GM21717 (cell line): ENCODE results near the gene AVPI1.
A peak's percentile ranks its signal among the peaks of the same experiment; 100 is the strongest.
"Not testable (repeated sequence)": the region's sequence is repeated elsewhere in the genome, so short reads cannot be mapped to it uniquely, and the experiment has no call there.

Source experiments
- ATAC-seq: cut with Tn5 transposase; IDR thresholded peaks from one replicate; pipeline ENCODE4 v1.9.1; 2021; ENCODE audit warnings: mild to moderate bottlenecking, moderate library complexity; ENCODE audit not compliant: unreplicated experiment

AVPI1 gene

GRCh38 chr10:97684368-97684713 is 2.7 kb downstream of the AVPI1 start:
- ATAC-seq = not testable (repeated sequence)

GRCh38 chr10:97683556-97684367 is 3.3 kb downstream of the AVPI1 start:
- no peak for ATAC-seq

GRCh38 chr10:97682042-97682441 is 5.0 kb downstream of the AVPI1 start:
- ATAC-seq = no peak

- no peak for ATAC-seq
Measured at GRCh38 chr10:97679594-97679993, 7.4 kb downstream of the AVPI1 start.

- ATAC-seq = peak; percentile 73
Measured at GRCh38 chr10:97676770-97677581, 10.1 kb downstream of the AVPI1 start.

GRCh38 chr10:97675222-97675621 is 11.8 kb downstream of the AVPI1 start:
- no peak for ATAC-seq

- ATAC-seq = no peak
Measured at GRCh38 chr10:97673736-97674525, 13.1 kb downstream of the AVPI1 start.

- ATAC-seq = no peak
Measured at GRCh38 chr10:97669571-97669970, 17.5 kb downstream of the AVPI1 start.

GRCh38 chr10:97667463-97667862 is 19.6 kb downstream of the AVPI1 start:
- no peak for ATAC-seq

GRCh38 chr10:97666992-97667391 is 20.0 kb downstream of the AVPI1 start:
- ATAC-seq = no peak

GRCh38 chr10:97664282-97664850 is 22.7 kb downstream of the AVPI1 start:
- ATAC-seq = no peak

- ATAC-seq = no peak
Measured at GRCh38 chr10:97659589-97659988, 27.5 kb downstream of the AVPI1 start.

- no peak for ATAC-seq
Measured at GRCh38 chr10:97656777-97657176, 30.3 kb downstream of the AVPI1 start.

- ATAC-seq = no peak
Measured at GRCh38 chr10:97651773-97652172, 35.3 kb downstream of the AVPI1 start.

GRCh38 chr10:97650726-97651125 is 36.3 kb downstream of the AVPI1 start:
- no peak for ATAC-seq

- ATAC-seq = not testable (repeated sequence)
Measured at GRCh38 chr10:97649405-97649750, 37.7 kb downstream of the AVPI1 start.

GRCh38 chr10:97648562-97649404 is 38.3 kb downstream of the AVPI1 start:
- peak; percentile 57 for ATAC-seq

GRCh38 chr10:97647556-97647955 is 39.5 kb downstream of the AVPI1 start:
- ATAC-seq = no peak

GRCh38 chr10:97644936-97645335 is 42.1 kb downstream of the AVPI1 start:
- ATAC-seq = no peak

GRCh38 chr10:97643441-97643985 is 43.5 kb downstream of the AVPI1 start:
- ATAC-seq = no peak
